Measurements from ENCODE around the gene POLG.
"Not testable (repeated sequence)": the region's sequence is repeated elsewhere in the genome, so short reads cannot be mapped to it uniquely, and the experiment has no call there.

POLG gene

GRCh38 chr15:89277281-89277680 is 57.3 kb downstream of the POLG start:
- not testable (repeated sequence) for DNase-seq

All from CD4-positive, alpha-beta T cell treated with Interleukin-4 for 4 hours (primary cell).